Activated gamma-delta T cell treated with Interleukin-2 at 50 U/mL for 16 hours (primary cell): ENCODE measurements around the gene SLC25A40.
A peak's percentile ranks its signal among the peaks of the same experiment; 100 is the strongest.
"Not testable (repeated sequence)": the region's sequence is repeated elsewhere in the genome, so short reads cannot be mapped to it uniquely, and the experiment has no call there.

Experiments
- DNase-seq: peaks from one replicate; pipeline ENCODE4 v3.0.0-alpha.2; 2020

Gene SLC25A40, protein sequence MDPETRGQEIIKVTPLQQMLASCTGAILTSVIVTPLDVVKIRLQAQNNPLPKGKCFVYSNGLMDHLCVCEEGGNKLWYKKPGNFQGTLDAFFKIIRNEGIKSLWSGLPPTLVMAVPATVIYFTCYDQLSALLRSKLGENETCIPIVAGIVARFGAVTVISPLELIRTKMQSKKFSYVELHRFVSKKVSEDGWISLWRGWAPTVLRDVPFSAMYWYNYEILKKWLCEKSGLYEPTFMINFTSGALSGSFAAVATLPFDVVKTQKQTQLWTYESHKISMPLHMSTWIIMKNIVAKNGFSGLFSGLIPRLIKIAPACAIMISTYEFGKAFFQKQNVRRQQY

DNA sequence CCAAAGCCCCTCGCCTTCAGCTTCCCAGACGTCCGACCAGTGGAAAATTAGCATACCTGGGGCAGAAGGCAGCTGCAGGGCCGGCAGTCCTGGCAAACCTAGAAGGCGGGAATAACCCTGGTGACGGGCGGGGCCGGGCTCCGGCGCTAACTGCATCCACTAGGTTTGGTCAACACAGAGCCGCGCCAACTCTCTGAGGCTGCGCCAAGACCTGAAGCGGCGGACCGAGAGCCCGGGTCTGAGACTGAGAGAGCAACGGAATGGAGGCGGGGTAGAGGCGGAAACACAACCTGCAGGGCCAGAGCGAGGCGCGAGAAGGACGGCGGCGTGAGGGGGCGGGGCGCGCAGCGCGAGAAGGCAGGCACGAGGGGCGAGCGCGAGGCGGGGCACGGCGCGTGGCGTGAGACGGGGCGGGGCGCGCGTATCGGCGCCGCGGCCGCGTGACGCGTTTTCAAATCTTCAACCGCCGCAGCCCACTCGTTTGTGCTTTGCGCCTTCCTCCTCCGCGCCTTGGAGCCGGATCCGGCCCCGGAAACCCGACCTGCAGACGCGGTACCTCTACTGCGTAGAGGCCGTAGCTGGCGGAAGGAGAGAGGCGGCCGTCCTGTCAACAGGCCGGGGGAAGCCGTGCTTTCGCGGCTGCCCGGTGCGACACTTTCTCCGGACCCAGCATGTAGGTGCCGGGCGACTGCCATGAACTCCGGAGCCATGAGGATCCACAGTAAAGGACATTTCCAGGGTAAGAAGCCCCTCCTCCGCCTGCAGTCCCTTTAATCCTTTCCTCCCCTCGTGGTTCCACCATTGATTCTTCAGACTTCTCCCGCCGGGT is at the start of gene SLC25A40, which contains the start of gene DBF4:
TSS of gene SLC25A40 (minus strand) at position 321 of the 829 bp plus-strand sequence. CDS start 17,633 bp downstream, outside the sequence.
TSS of gene DBF4 (plus strand) at position 454 of the 829 bp plus-strand sequence. CDS start at position 694, 240 bp downstream.
- peak; percentile 96 for DNase-seq

DNA sequence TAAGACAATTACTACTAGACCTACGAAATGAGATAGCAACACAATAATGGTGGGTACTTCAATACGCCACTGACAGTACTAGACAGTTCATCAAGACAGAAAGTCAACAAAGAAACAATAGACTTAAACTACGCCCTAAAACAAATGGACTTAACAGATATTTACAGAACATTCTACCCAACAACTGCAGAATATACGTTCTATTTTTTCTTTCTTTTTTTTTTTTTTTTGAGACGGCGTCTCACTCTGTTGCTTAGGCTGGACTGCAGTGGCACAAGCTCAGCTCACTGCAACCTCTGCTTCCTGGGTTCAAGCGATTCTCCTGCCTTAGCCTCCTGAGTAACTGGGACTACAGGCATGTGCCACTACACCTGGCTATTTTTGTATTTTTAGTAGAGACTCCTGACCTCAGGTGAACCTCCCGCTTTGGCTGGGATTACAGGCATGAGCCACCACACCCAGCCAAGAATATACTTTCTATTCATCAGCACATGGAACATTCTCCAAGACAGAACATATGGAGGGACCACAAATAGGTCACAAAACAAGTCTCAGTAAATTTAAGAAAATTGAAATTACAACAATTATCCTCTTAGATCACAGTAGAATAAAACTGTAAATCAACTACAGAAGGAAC is 46.7 kb upstream of the SLC25A40 start:
- not testable (repeated sequence) for DNase-seq

DNA sequence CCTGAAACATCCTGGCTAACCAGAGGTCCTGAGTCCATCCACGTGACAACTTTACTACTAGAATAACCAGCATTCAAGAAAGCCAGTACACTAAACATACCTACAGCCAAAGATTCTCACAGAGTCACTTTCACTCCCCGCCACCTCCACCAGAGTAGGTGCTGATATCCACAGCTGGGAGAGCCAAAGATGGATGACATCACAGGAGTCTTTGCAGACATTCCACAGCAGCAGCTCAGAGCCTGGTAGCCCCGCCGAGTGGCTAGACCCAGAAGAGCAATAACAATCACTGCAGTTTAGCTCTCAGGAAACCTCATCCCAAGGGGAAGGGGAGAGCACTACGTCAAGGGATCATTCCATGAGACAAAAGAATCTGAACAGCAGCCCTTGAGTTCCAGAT is 44.4 kb upstream of the SLC25A40 start:
- no peak for DNase-seq

DNA sequence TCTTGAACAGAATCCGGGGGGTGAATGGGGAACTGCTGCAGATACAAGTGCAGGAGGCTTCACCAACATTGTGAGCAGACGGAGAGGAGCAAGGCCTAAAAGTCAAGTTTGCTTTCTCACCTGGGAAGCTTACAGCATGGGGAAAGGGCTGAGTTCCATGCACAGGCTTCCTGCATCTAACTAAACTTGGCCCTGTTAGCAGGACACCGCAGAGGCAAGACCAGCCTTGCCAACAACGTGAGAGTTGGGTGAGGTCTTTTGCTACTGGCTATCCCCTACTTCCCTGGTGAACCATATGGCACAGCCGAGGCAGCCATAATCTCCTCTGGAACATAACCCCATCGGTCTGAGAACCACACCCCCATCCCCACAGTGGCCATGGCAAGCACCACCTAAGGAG is 43.7 kb upstream of the SLC25A40 start:
- DNase-seq = no peak

DNA sequence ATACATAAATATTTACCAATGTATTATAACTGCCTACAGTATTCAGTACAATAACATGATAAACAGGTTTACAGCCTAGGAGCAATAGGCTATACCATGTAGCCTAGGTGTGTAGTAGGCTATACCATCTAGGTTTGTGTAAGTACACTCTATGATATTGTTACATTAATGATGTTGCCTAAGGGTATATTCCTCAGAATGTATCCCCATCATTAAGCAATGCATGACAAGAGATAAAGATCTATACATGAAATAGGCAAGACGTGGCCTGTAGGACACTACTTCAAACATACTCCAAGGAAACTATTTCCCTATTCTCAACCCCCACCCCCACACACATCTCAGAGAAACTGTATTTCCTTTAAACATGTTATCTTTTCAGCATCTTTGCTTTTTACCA is 42.6 kb upstream of the SLC25A40 start:
- no peak for DNase-seq

DNA sequence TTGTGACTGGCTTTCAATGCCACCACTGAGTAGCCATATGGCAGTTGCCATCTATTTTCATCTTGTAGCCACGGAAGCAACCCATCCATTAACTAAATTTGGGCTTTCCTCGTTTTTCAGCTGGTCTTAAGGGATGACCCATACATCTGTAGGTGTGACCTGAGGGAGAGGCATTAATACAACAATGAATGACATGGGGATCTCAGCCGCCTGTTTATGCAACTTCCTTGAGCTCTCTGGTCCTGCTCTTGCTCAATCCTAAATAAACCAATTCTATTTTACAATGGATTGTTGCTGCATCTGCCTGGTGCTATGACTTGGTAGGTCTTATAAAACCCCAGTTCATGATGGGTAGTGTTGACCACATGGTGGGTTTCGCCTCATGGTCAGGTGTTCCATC is 36.0 kb upstream of the SLC25A40 start:
- no peak for DNase-seq

DNA sequence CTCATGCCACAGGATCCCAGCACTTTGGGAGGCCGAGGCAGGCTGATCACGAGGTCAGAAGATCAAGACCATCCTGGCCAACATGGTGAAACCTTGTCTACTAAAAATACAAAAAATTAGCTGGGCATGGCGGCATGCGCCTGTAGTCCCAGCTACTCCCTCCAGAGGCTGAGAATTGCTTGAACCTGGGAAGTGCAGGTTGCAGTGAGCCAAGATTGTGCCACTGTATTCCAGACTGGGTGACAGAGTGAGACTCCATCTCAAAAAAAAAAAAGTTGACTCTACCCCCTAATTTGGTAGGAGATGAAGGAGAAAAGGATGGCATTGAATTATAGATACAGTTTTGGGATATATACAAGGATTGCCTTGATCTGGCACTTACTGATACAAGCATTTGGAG is 32.7 kb upstream of the SLC25A40 start:
- not testable (repeated sequence) for DNase-seq

DNA sequence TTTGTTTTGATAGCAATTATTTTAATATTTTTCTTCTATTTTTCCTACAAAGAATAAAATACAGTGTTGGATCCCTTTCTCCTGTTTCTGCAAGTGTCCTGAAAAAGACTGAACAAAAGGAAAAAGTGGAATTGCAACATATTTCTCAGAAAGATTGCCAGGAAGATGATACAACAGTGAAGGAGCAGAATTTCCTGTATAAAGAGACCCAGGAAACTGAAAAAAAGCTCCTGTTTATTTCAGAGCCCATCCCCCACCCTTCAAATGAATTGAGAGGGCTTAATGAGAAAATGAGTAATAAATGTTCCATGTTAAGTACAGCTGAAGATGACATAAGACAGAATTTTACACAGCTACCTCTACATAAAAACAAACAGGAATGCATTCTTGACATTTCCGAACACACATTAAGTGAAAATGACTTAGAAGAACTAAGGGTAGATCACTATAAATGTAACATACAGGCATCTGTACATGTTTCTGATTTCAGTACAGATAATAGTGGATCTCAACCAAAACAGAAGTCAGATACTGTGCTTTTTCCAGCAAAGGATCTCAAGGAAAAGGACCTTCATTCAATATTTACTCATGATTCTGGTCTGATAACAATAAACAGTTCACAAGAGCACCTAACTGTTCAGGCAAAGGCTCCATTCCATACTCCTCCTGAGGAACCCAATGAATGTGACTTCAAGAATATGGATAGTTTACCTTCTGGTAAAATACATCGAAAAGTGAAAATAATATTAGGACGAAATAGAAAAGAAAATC is 31.2 kb upstream of the SLC25A40 start:
- DNase-seq = not testable (repeated sequence)

DNA sequence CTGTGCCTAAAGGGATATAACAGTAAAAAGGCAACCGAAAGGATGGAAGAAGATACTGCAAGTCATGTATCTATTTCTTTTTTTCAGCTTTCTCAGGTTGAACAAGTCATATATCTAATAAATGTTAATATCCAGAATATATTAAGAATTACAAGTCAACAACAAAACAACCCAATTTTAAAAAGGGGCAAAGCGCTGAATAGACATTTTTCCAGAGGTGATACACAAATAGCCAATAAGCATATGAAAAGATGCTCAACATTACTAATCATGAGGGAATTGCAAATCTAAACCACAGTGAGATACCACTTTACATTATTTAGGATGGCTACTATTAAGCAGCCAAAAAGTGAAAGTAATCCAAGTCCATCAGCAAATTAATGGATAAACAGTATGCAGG is 23.1 kb upstream of the SLC25A40 start:
- DNase-seq = no peak

DNA sequence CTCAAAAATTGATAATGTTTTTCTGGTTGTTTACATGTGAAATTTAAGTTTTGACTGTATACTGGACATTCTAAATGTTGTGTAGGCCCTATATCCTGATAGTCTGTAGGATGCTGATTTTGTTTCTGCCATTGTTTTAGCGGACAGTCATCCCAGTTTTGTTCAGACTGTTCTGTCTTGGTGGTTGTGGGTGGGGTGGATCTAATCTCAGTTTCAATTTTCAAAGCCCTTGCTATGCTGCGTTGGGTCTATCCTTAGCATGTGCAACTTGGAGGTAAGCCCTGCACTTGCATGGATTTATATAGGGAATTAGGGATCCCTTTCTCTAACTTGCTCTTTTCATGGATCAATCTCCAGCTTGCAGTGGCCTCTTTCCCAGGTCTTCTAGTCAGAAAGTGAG is 19.2 kb upstream of the SLC25A40 start:
- no peak for DNase-seq

DNA sequence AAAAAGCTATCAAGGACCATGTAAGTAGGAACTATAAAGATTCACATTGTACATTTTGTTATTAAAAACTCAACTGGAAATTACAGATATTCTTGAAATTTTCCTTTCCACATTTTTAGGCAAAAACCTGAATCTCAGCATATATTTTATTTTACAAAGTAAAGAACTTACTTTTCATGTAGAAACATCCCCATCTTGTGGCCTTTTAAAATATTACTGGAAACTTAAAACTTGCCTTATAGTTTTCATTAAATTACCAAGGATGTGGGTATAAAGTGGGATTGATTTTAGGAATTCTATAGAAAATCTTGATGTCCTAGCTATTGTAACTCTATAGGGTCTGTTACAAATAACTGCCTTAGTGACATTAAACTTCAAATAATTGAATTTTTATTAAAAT is 10.7 kb upstream of the SLC25A40 start:
- DNase-seq = no peak

DNA sequence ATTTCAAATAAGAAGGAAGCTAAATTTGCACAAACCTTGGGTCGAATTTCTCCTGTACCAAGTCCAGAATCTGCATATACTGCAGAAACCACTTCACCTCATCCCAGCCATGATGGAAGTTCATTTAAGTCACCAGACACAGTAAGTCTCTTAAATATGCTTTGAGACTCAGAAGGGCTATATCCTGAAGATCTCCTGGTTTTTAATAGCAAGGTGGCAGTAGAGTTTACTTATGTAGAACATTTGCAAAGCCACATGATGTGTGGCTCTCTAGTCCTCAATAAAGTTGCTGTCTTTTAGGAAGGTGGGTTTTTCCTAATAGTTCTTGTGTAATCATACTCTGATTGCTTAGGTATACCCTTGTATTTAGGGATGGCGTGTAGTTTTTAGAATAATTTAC is 8.9 kb upstream of the SLC25A40 start:
- no peak for DNase-seq

DNA sequence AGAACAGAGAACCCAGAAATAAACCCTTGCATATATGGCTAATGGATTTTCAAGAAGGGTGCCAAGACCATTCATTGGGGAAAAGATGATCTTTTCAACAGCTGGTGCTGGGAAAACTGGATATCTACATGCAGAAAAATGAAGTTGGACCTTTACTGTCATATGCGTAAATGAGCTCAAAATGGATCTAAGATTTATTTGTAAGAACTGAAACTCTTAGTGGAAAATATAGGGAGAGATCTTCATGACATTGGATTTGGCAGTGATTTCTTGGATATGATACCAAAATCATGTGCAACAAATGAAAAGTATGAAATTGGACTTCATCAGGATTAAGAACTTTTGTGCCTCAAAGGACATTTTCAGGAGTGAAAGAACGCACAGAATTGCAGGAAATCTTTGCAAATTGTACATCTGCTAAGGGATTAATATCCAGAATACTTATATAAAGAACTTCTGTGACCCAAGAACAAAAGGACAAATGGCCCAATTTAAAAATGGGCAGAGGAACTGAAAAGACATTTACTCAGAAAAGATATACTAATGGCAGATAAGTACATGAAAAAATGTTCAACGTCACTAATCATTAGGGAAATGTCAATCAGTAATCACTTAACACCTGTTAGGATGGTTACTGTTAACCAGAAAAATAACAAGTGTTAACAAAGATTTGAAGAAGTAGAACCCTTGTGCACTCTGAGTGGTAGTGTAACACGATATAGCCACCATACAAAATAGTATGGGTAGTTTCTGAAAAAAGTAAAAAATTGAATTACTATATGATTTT is 6.2 kb upstream of the SLC25A40 start:
- DNase-seq = no peak

DNA sequence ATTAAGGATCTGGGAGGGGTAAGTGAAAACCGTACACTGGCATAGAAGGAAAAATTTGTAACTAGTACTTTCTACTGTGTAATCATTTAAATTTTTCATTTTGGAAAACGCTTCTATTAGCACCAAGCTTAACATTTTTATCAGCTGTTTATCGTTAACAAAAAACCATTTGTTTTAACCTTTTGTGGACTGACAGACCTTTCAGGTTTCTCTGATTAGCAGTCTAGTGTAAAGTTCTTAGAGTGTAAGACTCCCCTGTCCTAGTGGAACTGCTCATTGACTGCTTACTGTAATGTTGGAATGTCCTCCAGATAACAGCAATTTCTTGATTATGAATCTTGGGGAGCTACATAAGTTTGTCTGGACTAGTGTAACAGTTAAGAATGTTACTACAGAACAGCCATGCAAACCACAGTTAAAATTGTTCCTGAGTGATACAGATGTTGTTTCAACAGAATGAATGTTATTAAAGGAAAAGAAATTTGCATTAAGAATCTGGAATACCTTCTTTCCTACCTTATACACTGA is 2.1 kb upstream of the SLC25A40 start:
- no peak for DNase-seq

DNA sequence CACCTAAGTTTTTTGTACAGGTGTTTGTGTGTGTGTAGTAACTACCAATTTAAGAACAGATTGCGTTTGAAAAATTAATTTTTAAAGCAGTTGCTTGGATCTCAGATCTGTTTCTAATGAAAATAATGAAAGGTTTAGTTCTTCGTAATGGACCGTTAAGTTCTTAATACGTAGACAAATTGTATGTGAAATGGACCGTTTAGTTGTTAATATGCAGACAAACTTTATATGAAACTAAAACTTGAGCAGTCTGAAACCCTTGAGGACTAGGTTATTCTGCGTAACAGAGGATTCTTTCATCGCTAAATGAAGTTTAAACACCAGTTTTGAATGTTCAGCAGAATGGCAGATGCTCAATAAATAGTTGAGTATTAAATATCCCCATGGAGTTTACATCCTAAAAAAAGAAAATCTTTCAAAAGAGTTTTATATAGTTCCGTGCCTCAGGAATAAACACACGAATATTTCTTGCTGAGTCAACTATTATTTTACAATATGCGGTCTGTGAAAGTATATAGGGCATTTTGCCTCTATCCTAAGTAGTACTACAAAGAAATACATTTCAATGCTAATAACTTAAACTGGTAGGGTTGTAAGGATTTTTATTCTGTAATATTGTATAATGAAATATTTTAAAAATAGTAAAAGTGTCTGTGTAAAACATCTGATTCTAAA is 1.3 kb upstream of the SLC25A40 start:
- DNase-seq = no peak

DNA sequence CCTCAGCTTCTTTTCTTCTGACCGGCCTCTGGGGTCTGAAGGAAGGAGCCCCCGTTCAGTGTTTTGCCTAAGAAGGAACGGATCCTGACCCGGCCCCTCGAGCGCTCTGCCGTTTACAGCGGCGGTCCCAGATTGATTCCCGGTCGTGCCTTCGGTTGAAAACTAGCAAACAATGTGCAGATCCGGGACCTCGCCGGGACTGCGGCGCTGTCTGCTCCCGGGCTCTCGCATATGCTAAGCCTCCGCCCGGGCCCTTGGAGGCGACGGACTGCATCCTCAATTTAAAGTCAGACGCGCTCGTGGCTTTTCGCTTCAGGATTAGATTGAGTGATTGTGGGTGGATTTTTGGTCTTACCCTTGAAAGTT is 692 bp upstream of the SLC25A40 start:
- DNase-seq = peak; percentile 34

DNA sequence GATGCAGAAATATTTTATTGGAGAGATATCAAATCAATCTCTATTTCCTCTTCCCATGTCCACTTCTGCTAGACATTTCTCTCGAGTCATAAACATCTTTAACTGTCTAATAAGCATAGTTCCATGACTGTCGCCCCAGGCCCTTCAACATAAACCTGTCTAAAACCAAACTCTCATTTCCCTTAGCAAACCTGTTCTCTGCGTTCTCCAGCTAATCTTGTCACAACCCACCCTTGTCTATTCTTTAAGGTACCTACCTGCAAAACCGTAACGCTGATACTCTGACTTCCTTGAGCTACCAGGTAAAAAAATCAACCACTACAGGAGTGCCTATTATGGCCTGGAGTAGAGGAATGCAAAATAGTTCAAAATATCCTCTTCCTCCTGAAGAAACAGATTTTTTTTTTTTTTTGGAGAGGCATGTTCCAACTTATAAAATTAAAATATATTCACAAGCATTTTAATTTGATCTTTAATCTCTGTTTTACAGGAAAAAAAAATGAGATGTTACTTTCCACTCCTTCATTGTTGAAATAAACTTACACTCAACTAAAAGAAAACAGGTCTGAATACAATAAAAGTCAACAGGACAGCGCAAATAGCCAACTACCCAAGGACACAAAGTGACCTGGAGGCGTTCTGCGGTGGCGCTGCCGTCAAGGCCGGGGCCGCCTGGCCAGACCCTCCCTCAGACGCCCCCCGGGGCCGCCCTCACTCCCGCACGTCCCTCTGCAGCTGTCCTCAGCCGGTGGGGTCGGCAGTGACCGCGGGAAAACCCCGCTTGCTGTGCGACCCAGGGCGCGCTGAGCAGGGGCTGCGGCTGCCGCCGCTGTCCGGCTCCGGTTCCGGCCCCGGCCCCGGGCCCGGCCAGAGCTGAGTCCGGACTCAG is 765 bp downstream of the SLC25A40 start:
- no peak for DNase-seq

DNA sequence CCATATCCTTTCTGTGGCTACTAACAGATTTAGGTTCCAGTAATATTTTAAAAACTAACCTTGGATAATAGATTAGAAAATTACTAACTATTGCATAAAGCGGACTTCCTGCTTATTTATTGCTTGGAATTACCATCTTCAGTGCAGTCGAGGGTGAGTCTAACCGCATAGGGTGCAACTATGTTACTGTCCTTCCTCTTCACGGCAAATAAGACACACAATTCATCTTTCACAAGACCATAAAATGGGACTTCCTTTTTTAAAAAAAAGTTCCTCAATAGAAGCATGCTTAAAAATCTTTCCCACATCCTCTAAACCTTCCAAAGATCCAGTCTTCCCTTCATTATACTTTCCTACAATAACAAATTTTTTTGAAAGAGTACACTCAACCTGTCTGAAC is 2.1 kb downstream of the SLC25A40 start:
- DNase-seq = no peak

DNA sequence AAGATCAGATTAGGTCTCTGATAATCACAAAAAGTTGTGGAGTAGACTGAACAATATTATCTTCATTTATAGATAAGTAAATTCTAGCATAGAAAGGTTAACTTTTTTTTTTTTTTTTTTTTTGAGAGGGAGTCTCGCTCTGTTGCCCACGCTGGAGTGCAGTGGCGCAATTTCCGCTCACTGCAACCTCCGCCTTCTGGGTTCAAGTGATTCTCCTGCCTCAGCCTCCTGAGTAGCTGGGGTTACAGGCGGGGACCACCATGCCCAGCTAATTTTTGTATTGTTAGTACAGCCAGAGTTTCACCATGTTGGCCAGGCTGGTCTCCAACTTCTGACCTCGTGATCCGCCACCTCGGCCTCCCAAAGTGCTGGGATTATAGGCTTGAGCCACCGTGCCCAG is 2.8 kb downstream of the SLC25A40 start:
- DNase-seq = not testable (repeated sequence)

DNA sequence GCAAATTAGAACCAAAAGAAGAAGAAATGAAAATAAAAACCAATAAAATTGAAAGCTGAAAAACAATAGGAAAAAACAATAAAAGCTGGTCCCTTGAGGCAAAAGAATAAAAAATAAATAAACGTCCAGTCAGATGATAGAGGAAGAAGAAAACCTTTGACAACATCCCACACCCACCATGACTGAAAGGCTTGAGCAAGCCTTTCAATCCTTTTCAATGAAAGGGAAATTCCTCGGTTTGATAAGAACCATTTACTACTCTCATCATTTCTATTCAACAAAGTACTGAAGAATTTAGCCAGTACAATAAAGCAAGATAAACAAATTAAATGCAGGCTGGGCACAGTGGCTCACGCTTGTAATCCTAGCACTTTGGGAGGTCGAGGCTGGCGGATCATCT is 3.8 kb downstream of the SLC25A40 start:
- DNase-seq = no peak
